Activated T-helper 17 cell treated with anti-CD3 and anti-CD28 coated beads, Interleukin-2, amount 50 U/mL, for 72 hours (primary cell): Measurements from ENCODE around the gene KRT83. TPM values are rescaled to one million over a fixed set of nuclear protein-coding genes. Genes with fewer than 3 reads are reported as not detected.
"Not testable (repeated sequence)": the region's sequence is repeated elsewhere in the genome, so short reads cannot be mapped to it uniquely, and the experiment has no call there.

Experiments
- ATAC-seq: fragments of 150-1000 bp; cut with Tn5 transposase; replicated peaks from 2 replicates; pipeline ENCODE4 v1.10.0; 2021; ENCODE audit warnings: mild to moderate bottlenecking, moderate library complexity
- H3K27ac Mint-ChIP-seq: one replicate; pipeline ENCODE4 v1.8.0; 2022; ENCODE audit warnings: mixed read lengths
- H3K27me3 Mint-ChIP-seq: one replicate; pipeline ENCODE4 v1.8.0; 2022; ENCODE audit warnings: mixed read lengths
- H3K36me3 Mint-ChIP-seq: one replicate; pipeline ENCODE4 v1.8.0; 2022; ENCODE audit warnings: low read depth, mild to moderate bottlenecking, mixed read lengths
- H3K4me1 Mint-ChIP-seq: one replicate; pipeline ENCODE4 v1.8.0; 2022; ENCODE audit warnings: mixed read lengths
- H3K4me3 Mint-ChIP-seq: one replicate; pipeline ENCODE4 v1.8.0; 2022; ENCODE audit warnings: mild to moderate bottlenecking, mixed read lengths
- H3K9me3 Mint-ChIP-seq: one replicate; pipeline ENCODE4 v1.8.0; 2022; ENCODE audit warnings: mixed read lengths
- total RNA-seq, 2 donors: library from RNA; stranded (reverse); gene quantifications; one replicate each; pipeline ENCODE4 v1.2.3, GENCODE V29; 2022

KRT83 gene
- total RNA-seq, 2 donors from 2014 or later, result not detected

GRCh38 chr12:52346593-52346992, 25.4 kb upstream of the KRT83 start:
- H3K36me3 Mint-ChIP-seq, result no peaks in the 10 kb centered on the region

DNA sequence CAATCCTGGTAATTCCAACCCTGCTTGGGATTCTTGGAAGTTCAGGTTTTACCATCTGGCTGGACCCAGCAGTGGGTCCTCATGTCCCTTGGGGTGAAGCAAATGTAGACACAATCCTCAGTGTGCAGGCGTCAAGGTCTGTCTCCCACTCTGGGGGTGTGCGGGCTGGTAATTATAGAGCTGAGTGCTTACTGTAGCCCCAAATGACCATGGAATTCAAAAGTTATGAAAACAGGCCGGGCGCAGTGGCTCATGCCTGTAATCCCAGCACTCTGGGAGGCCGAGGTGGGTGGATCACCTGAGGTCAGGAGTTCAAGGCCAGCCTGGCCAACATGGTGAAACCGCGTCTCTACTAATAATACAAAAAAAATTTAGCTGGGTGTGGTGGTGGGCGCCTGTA, 23.8 kb upstream of the KRT83 start:
- H3K4me1 Mint-ChIP-seq, H3K36me3 Mint-ChIP-seq, H3K4me3 Mint-ChIP-seq, H3K27me3 Mint-ChIP-seq, H3K9me3 Mint-ChIP-seq, H3K27ac Mint-ChIP-seq, ATAC-seq: not testable (repeated sequence)

More at GRCh38 chr12:52346593-52346992, 25.4 kb upstream of the KRT83 start:
- peaks cover 1% of the 10 kb centered on the region for H3K4me1 Mint-ChIP-seq
- peaks cover 7% of the 10 kb centered on the region for H3K27me3 Mint-ChIP-seq
- H3K27ac Mint-ChIP-seq, result no peak overlapping the region
- no peak for ATAC-seq
- no peak overlapping the region for H3K4me3 Mint-ChIP-seq
- no peaks in the 10 kb centered on the region for H3K9me3 Mint-ChIP-seq

- Mint-ChIP-seq H3K4me1 (no peaks in the 10 kb centered on the region), H3K27me3 (peaks cover 5% of the 10 kb centered on the region), H3K9me3 (no peaks in the 10 kb centered on the region), H3K4me3 (no peak overlapping the region), H3K27ac (no peak overlapping the region), H3K36me3 (no peaks in the 10 kb centered on the region)
- no peak for ATAC-seq
These were observed 22.9 kb upstream of the KRT83 start for GRCh38 chr12:52344111-52344510.

- ATAC-seq, result no peak
- no peaks in the 10 kb centered on the region for H3K36me3 Mint-ChIP-seq
- H3K27ac Mint-ChIP-seq, result no peak overlapping the region
- H3K4me1 Mint-ChIP-seq, result no peaks in the 10 kb centered on the region
- peaks cover 8% of the 10 kb centered on the region for H3K27me3 Mint-ChIP-seq
- H3K4me3 Mint-ChIP-seq, result no peak overlapping the region
- H3K9me3 Mint-ChIP-seq, result no peaks in the 10 kb centered on the region
These were observed 22.4 kb upstream of the KRT83 start for GRCh38 chr12:52343550-52343949.

- Mint-ChIP-seq H3K36me3 (no peaks in the 10 kb centered on the region), H3K4me1 (no peaks in the 10 kb centered on the region), H3K27ac (no peak overlapping the region), H3K9me3 (no peaks in the 10 kb centered on the region), H3K4me3 (no peak overlapping the region), H3K27me3 (peaks cover 7% of the 10 kb centered on the region)
- ATAC-seq, result no peak
These were observed 21.7 kb upstream of the KRT83 start for GRCh38 chr12:52342781-52343490.

DNA sequence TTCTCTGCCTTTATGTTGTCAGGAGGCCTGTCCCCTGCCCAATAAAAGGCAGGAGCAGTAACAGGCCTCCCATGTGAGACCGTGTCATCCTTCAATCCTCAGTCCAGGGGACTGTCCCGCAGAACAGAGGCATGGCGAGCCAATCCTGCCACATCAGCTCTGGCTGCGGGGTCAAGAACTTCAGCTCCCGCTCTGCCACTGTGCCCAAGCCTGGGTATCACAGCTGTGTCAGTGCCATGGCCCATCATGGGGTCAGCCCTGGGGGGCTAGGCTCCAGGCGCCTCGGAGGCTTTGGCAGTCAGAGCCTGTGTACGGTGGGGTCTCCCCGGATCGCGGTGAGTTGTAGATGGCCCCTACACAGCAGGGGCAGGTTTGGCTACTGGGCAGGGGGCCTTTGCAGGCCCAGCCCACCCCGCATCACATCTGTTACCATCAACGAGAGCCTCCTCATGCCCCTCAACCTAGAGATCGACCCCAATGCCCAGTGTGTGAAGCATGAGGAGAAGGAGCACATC, 19.9 kb upstream of the KRT83 start:
- no peak for ATAC-seq
- H3K27me3 Mint-ChIP-seq, result peaks cover 5% of the 10 kb centered on the region
- no peak overlapping the region for H3K27ac Mint-ChIP-seq
- H3K4me3 Mint-ChIP-seq, result no peak overlapping the region
- no peaks in the 10 kb centered on the region for H3K36me3 Mint-ChIP-seq
- no peaks in the 10 kb centered on the region for H3K4me1 Mint-ChIP-seq
- no peaks in the 10 kb centered on the region for H3K9me3 Mint-ChIP-seq

DNA sequence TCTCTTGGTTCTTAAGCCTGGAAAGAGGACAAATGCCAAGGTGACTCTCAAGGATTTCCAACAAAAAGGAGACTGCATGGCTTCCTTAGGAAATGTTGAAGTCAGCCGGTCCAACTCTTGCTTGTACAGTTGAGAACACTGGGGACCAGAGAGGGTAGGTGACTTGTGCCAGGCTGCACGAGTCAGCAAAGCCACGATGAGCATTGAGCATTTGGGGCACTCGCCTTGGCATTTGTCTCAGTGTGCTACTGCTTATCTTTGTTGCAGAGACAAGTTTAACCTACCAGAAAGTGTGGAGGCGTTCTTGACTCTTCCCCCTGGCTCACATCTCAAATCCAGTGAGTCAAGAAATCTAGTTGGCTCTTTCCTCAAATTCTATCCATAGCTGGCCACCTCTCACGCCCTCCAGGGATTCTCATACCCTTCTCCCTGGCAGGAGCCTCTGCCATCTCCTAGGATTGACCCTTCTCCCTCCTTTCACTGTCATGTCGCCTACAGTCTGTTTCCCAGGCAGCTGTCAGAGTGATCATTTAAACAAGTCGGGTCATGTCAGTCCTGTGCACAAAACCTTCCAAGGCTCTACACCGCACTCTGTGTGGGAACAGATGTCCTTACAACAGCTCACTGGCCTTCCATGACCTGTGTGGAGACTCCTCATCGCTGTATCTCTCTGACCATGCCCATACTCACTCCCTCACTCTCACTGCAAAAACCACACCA, 17.2 kb upstream of the KRT83 start:
- no peak overlapping the region for H3K27ac Mint-ChIP-seq
- H3K36me3 Mint-ChIP-seq, result no peaks in the 10 kb centered on the region
- H3K9me3 Mint-ChIP-seq, result no peaks in the 10 kb centered on the region
- no peak for ATAC-seq
- H3K4me3 Mint-ChIP-seq, result no peak overlapping the region
- no peaks in the 10 kb centered on the region for H3K4me1 Mint-ChIP-seq
- H3K27me3 Mint-ChIP-seq, result peaks cover 17% of the 10 kb centered on the region

- peaks cover 17% of the 10 kb centered on the region for H3K27me3 Mint-ChIP-seq
- no peak overlapping the region for H3K4me3 Mint-ChIP-seq
- H3K4me1 Mint-ChIP-seq, result no peaks in the 10 kb centered on the region
- H3K27ac Mint-ChIP-seq, result no peak overlapping the region
- H3K9me3 Mint-ChIP-seq, result no peaks in the 10 kb centered on the region
- no peaks in the 10 kb centered on the region for H3K36me3 Mint-ChIP-seq
- no peak for ATAC-seq
These were observed 15.9 kb upstream of the KRT83 start for GRCh38 chr12:52337054-52337453.

- H3K4me3 Mint-ChIP-seq, result no peak overlapping the region
- H3K4me1 Mint-ChIP-seq, result no peaks in the 10 kb centered on the region
- no peaks in the 10 kb centered on the region for H3K36me3 Mint-ChIP-seq
- H3K27ac Mint-ChIP-seq, result no peak overlapping the region
- peaks cover 17% of the 10 kb centered on the region for H3K27me3 Mint-ChIP-seq
- H3K9me3 Mint-ChIP-seq, result no peaks in the 10 kb centered on the region
- no peak for ATAC-seq
These were observed 15.4 kb upstream of the KRT83 start for GRCh38 chr12:52336641-52337040.

GRCh38 chr12:52335598-52336262, 14.5 kb upstream of the KRT83 start:
- no peak for ATAC-seq
- peaks cover 17% of the 10 kb centered on the region for H3K27me3 Mint-ChIP-seq
- H3K4me3 Mint-ChIP-seq, result no peak overlapping the region
- H3K27ac Mint-ChIP-seq, result no peak overlapping the region
- H3K9me3 Mint-ChIP-seq, result no peaks in the 10 kb centered on the region
- H3K4me1 Mint-ChIP-seq, result no peaks in the 10 kb centered on the region
- no peaks in the 10 kb centered on the region for H3K36me3 Mint-ChIP-seq

- Mint-ChIP-seq H3K36me3 (no peaks in the 10 kb centered on the region), H3K4me3 (no peak overlapping the region), H3K27ac (no peak overlapping the region), H3K4me1 (no peaks in the 10 kb centered on the region), H3K27me3 (peaks cover 17% of the 10 kb centered on the region), H3K9me3 (no peaks in the 10 kb centered on the region)
- no peak for ATAC-seq
These were observed 13.0 kb upstream of the KRT83 start for GRCh38 chr12:52334185-52334584.

- no peaks in the 10 kb centered on the region for H3K4me1 Mint-ChIP-seq
- H3K36me3 Mint-ChIP-seq, result no peaks in the 10 kb centered on the region
- no peaks in the 10 kb centered on the region for H3K9me3 Mint-ChIP-seq
- H3K27ac Mint-ChIP-seq, result no peak overlapping the region
- no peak overlapping the region for H3K4me3 Mint-ChIP-seq
- H3K27me3 Mint-ChIP-seq, result peaks cover 12% of the 10 kb centered on the region
- no peak for ATAC-seq
These were observed 12.1 kb upstream of the KRT83 start for GRCh38 chr12:52333321-52333720.

GRCh38 chr12:52332381-52332780, 11.2 kb upstream of the KRT83 start:
- Mint-ChIP-seq H3K27ac (no peak overlapping the region), H3K27me3 (peaks cover 12% of the 10 kb centered on the region), H3K4me1 (peaks cover 2% of the 10 kb centered on the region), H3K4me3 (no peak overlapping the region), H3K9me3 (no peaks in the 10 kb centered on the region), H3K36me3 (no peaks in the 10 kb centered on the region)
- no peak for ATAC-seq

DNA sequence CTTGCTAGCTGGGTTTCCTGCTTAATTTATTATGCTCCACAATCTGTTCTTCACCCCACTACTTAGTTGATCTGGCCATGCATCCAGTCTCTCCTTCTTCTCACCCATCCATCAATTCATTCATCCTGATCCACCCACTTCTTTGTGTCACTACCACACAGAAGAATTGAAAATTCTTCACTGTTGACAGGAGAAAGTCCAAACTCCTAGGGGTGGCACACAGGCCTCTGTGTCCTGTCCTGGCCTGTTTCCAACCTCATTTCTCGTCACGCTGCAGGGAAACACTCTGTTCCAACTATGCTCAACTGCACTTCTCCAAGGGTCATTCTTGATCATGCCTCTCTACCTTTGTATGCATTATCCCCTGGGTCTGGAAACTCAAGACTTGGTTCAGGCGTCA, 10.6 kb upstream of the KRT83 start:
- Mint-ChIP-seq H3K4me3 (no peak overlapping the region), H3K27me3 (peaks cover 12% of the 10 kb centered on the region), H3K27ac (no peak overlapping the region), H3K36me3 (no peaks in the 10 kb centered on the region), H3K9me3 (no peaks in the 10 kb centered on the region), H3K4me1 (peaks cover 7% of the 10 kb centered on the region)
- no peak for ATAC-seq

GRCh38 chr12:52331039-52331438, 9.8 kb upstream of the KRT83 start:
- peaks cover 12% of the 10 kb centered on the region for H3K27me3 Mint-ChIP-seq
- peaks cover 7% of the 10 kb centered on the region for H3K4me1 Mint-ChIP-seq
- no peak overlapping the region for H3K4me3 Mint-ChIP-seq
- ATAC-seq, result no peak
- no peaks in the 10 kb centered on the region for H3K9me3 Mint-ChIP-seq
- no peaks in the 10 kb centered on the region for H3K36me3 Mint-ChIP-seq
- H3K27ac Mint-ChIP-seq, result no peak overlapping the region
